ENCODE data around the gene CA5A.

GRCh38 chr16:87966685-87967185 lies 30.4 kb upstream of the CA5A start:
- TF ChIP-seq CTCF (IDR thresholded peaks at IDR 0.05; ENCODE audit: insufficient read depth, low read length) (no peak), POLR2AphosphoS5 (IDR thresholded peaks at IDR 0.05; ENCODE audit: low read depth) (no peak), GABPA (IDR thresholded peaks at IDR 0.05; ENCODE audit: low read depth) (no peak), REST (IDR thresholded peaks at IDR 0.05; ENCODE audit: insufficient replicate concordance, low read depth) (no peak)

All from HL-60 (cell line).